Right atrium auricular region (tissue), 2 donors: ENCODE measurements around the gene NGRN. TPM values are rescaled to one million over a fixed set of nuclear protein-coding genes. Genes with fewer than 3 reads are reported as not detected.

Experiments used
- DNase-seq: peaks from one replicate; pipeline ENCODE4 v3.0.0-alpha.2; 2019; ENCODE audit warnings: low spot score
- H3K27ac ChIP-seq, 2 donors: fragments of 200-600 bp; sonication (generic); 1 replicate in 1 of 2; 2 replicates in 1 of 2; pipeline ENCODE4 v1.5.1; 2016 to 2019
- H3K27me3 ChIP-seq, 2 donors: fragments of 200-600 bp; sonication (generic); one replicate each; pipeline versions ENCODE4 v1.5.1 to v1.6.0; 2017 to 2019
- H3K36me3 ChIP-seq: fragments of 200-600 bp; sonication (generic); one replicate; pipeline ENCODE4 v1.5.1; 2016
- H3K4me1 ChIP-seq, 2 donors: fragments of 200-600 bp; sonication (generic); one replicate each; pipeline versions ENCODE4 v1.5.1 to v1.6.0; 2017 to 2019
- H3K4me3 ChIP-seq, 2 donors: fragments of 200-600 bp; sonication (generic); 1 replicate in 1 of 2; 2 replicates in 1 of 2; pipeline ENCODE4 v1.5.1; 2017 to 2019; ENCODE audit warnings: mild to moderate bottlenecking in 1 of 2, moderate library complexity in 1 of 2
- H3K9me3 ChIP-seq, 2 donors: fragments of 200-600 bp; sonication (generic); one replicate each; pipeline ENCODE4 v1.5.1; 2019
- total RNA-seq, 2 donors: library from RNA; depleted of rRNA; stranded (reverse); fragments of >200 nt; gene quantifications; one replicate each; pipeline ENCODE4 v1.1.0, GENCODE V29; 2016
- TF ChIP-seq, protein P1 (sequence below), 2 donors: fragments of 200-600 bp; sonication (generic); IDR thresholded peaks; one replicate each; pipeline ENCODE4 v1.5.1; 2019; ENCODE audit warnings: antibody characterized with exemption in 2 of 2

The NGRN gene
- total RNA-seq, 2 donors from 2014 or later: 107 to 110 TPM

DNA sequence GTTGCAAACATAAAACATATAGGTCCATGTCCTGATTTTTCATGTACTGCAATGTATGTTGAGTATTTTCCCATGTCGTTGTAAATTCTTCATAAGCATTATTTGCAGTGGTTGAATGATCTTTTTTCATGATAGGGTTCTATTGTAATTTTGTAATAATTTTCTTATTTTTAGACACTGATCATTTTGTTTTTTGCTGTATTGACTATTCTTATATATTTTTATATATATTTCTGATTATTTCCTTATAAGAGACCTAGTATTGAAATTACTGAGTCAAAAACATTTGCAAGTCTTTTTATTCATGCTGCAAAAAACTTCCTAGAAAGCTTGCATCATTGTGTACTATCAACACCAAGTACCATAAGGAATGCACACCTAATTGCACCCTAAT is 55.4 kb downstream of the NGRN start:
- H3K36me3 ChIP-seq: no peaks in the 10 kb centered on the region
- TF ChIP-seq, protein P1, sequence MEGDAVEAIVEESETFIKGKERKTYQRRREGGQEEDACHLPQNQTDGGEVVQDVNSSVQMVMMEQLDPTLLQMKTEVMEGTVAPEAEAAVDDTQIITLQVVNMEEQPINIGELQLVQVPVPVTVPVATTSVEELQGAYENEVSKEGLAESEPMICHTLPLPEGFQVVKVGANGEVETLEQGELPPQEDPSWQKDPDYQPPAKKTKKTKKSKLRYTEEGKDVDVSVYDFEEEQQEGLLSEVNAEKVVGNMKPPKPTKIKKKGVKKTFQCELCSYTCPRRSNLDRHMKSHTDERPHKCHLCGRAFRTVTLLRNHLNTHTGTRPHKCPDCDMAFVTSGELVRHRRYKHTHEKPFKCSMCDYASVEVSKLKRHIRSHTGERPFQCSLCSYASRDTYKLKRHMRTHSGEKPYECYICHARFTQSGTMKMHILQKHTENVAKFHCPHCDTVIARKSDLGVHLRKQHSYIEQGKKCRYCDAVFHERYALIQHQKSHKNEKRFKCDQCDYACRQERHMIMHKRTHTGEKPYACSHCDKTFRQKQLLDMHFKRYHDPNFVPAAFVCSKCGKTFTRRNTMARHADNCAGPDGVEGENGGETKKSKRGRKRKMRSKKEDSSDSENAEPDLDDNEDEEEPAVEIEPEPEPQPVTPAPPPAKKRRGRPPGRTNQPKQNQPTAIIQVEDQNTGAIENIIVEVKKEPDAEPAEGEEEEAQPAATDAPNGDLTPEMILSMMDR (IDR thresholded peaks at IDR 0.05): no peak
- H3K4me1 ChIP-seq: peaks cover 0 to 15% of the 10 kb centered on the region in 2 donors
- H3K4me3 ChIP-seq: no peak overlapping the region
- no peaks in the 10 kb centered on the region for H3K27me3 ChIP-seq
- DNase-seq: no peak
- no peaks in the 10 kb centered on the region for H3K9me3 ChIP-seq
- H3K27ac ChIP-seq: no peak overlapping the region

Other genes starting within 250 kb of the NGRN start
- 100 to 1,000 TPM; 119 to 249 TPM for gene IDH2, start 163.2 kb upstream of the NGRN start, total RNA-seq
- gene SEMA4B, start 64.3 kb upstream of the NGRN start, total RNA-seq: 10 to 100 TPM; 22.1 to 31.6 TPM
- gene CIB1, start 31.7 kb upstream of the NGRN start, total RNA-seq: 10 to 100 TPM; 24.9 to 31.1 TPM
- gene GDPGP1, start 31.5 kb upstream of the NGRN start, total RNA-seq: 10 to 100 TPM in 1 of 2 donors, 1 to 10 TPM in 1; 8.6 to 16.1 TPM
- gene TTLL13, start 16.1 kb upstream of the NGRN start, total RNA-seq: not detected
- 1 to 10 TPM; 3.7 to 4.3 TPM for gene ZNF774, start 86.6 kb downstream of the NGRN start, total RNA-seq
- 10 to 100 TPM; 56.5 to 96.3 TPM for gene IQGAP1, start 122.6 kb downstream of the NGRN start, total RNA-seq